Activated CD8-positive, alpha-beta T cell treated with anti-CD3 and anti-CD28 coated beads for 36 hours (primary cell): Measurements from ENCODE around the gene PRELID3B. TPM values are rescaled to one million over a fixed set of nuclear protein-coding genes. Genes with fewer than 3 reads are reported as not detected.

ENCODE experiments used
- ATAC-seq: fragments of 200-7000 bp; cut with Tn5 transposase; one replicate; pipeline ENCODE4 v1.10.0; 2021; ENCODE audit warnings: mild to moderate bottlenecking, moderate library complexity
- CTCF ChIA-PET: fragments of 350-600 bp; sonication (Branson Sonifier 250); formaldehyde crosslinking; loops from one replicate; lab custom pipeline; 2021; ENCODE audit warnings: antibody characterized with exemption; lab: Charles Lee
- POLR2A ChIA-PET: fragments of 350-600 bp; sonication (Branson Sonifier 250); formaldehyde crosslinking; loops from one replicate; lab custom pipeline; 2021; ENCODE audit warnings: antibody characterized with exemption; lab: Charles Lee
- DNase-seq: peaks from one replicate; pipeline ENCODE4 v3.0.0-alpha.2; 2020
- H3K27ac Mint-ChIP-seq: one replicate; pipeline ENCODE4 v1.8.0; 2021; ENCODE audit warnings: mild to moderate bottlenecking, mixed read lengths
- H3K27me3 Mint-ChIP-seq: one replicate; pipeline ENCODE4 v1.8.0; 2021; ENCODE audit warnings: mixed read lengths
- H3K36me3 Mint-ChIP-seq: one replicate; pipeline ENCODE4 v1.8.0; 2021; ENCODE audit warnings: low read depth, mixed read lengths
- H3K4me1 Mint-ChIP-seq: one replicate; pipeline ENCODE4 v1.8.0; 2021; ENCODE audit warnings: low read depth, mixed read lengths
- H3K4me3 Mint-ChIP-seq: one replicate; pipeline ENCODE4 v1.8.0; 2021; ENCODE audit warnings: mild to moderate bottlenecking, moderate library complexity, mixed read lengths
- H3K9me3 Mint-ChIP-seq: one replicate; pipeline ENCODE4 v1.8.0; 2021; ENCODE audit warnings: mixed read lengths
- intact Hi-C: fragments of 100-400 bp; cut with micrococcal nuclease; formaldehyde crosslinking; loops from one replicate; pipeline ENCODE4 v1.10.0; 2022
- total RNA-seq, 2 experiments: library from RNA; stranded (reverse); gene quantifications; one replicate each; pipeline ENCODE4 v1.2.3, GENCODE V29; 2021
- TF ChIP-seq, protein P1 (sequence below): fragments of 200-600 bp; IDR thresholded peaks from one replicate; pipeline ENCODE4 v1.8.0; 2022; ENCODE audit warnings: antibody characterized with exemption, mild to moderate bottlenecking

Gene PRELID3B
- total RNA-seq, 2 experiments from 2014 or later: 140 to 145 TPM

DNA sequence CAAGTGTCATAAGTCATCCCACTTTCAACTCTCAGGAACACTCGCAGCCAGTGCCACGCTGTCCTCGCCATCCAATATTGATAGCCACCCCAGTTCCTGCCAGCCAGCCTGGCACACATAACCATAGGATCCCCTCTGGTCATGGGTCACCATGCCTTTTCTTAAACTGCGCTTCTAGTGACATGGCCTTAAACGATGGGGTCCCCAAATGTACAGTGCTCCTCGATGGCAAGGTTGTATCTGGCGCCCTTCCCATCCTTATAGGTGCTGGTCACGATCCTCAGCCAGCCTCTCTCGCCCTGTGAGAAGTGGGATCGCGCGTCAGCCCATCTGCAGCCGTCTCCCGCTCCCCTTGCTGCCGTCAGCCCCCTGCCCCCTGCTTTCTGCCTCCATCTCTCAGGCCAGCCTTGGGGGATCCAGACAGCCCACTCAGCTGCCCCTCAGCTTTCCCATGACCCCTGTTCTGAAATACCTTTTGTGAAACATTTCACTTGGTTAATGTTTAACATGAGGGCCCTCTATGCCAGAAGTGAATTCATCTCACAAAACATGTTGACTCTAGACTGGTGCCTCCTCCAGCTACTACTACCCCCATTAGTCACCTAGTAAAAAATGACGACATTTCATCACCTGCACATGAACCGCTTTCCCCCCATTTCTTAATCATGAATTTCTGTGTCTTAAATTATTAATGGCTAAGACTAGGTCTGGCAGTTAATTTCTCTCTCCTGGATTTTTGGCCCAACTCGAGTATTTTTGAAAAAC, 46.9 kb downstream of the PRELID3B start:
- intact Hi-C loops: no loop called here
- Mint-ChIP-seq H3K27me3 (no peaks in the 10 kb centered on the region), H3K9me3 (no peaks in the 10 kb centered on the region), H3K36me3 (peaks cover 45% of the 10 kb centered on the region), H3K4me1 (no peaks in the 10 kb centered on the region), H3K4me3 (no peak overlapping the region), H3K27ac (peak overlapping the region; percentile 46)
- CTCF ChIA-PET: no interaction called here
- TF ChIP-seq, protein P1, sequence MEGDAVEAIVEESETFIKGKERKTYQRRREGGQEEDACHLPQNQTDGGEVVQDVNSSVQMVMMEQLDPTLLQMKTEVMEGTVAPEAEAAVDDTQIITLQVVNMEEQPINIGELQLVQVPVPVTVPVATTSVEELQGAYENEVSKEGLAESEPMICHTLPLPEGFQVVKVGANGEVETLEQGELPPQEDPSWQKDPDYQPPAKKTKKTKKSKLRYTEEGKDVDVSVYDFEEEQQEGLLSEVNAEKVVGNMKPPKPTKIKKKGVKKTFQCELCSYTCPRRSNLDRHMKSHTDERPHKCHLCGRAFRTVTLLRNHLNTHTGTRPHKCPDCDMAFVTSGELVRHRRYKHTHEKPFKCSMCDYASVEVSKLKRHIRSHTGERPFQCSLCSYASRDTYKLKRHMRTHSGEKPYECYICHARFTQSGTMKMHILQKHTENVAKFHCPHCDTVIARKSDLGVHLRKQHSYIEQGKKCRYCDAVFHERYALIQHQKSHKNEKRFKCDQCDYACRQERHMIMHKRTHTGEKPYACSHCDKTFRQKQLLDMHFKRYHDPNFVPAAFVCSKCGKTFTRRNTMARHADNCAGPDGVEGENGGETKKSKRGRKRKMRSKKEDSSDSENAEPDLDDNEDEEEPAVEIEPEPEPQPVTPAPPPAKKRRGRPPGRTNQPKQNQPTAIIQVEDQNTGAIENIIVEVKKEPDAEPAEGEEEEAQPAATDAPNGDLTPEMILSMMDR: no peak
- no peak for ATAC-seq
- DNase-seq: no peak
- POLR2A ChIA-PET: interaction anchor here (1.0 to 2.0 kb wide), 4 partner anchors 10 to 19 kb away, joined by 5 to 13 read pairs (median 5); no protein-coding TSS in a partner anchor

DNA sequence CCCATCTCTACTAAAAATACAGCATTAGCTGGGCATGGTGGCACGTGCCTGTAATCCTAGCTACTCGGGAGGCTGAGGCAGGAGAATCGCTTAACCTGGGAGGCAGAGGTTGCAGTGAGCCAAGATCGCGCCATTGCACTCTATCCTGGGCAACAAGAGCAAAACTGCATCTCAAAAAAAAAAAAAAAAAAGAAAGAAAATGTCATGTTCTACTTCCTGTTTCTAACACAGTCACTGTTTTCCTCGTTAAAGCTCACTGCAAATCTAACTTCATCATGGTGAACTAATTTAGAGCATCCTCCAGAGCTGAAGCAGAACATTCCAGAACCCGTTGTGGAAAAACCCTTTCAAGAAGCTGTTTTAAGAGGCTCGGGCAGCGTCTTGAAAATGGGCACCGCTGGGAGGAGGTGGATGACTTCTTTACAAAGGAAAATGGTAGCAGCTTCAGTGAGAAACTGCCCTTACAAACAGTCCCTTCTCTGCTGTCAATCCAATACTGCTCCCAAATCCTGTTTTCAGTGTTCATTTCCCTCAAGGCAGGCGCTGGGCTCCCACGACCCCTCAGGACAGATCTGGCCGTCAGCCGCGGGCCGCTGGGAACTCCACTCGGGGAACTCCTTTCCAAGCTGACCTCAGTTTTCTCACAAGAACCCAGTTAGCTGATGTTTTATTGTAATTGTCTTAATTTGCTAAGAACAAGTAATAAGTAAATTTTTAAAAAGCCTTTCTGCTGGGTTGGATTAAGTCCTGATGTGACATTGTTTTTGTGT, 48.0 kb downstream of the PRELID3B start:
- DNase-seq (no peak), ATAC-seq (no peak)
- CTCF ChIA-PET: interaction anchor here (0.7 kb wide), 1 partner anchor 12 kb away, joined by 3 read pairs; no protein-coding TSS in a partner anchor
- H3K4me3 Mint-ChIP-seq: no peak overlapping the region
- H3K4me1 Mint-ChIP-seq: no peaks in the 10 kb centered on the region
- H3K27ac Mint-ChIP-seq: no peak overlapping the region
- POLR2A ChIA-PET: interaction anchor here (0.7 to 1.2 kb wide), 3 partner anchors 10 to 38 kb away, joined by 3 to 6 read pairs (median 5); partner anchors contain the start of gene ATP5F1E
- intact Hi-C loops: no loop called here
- TF ChIP-seq, protein P1: no peak
- no peaks in the 10 kb centered on the region for H3K27me3 Mint-ChIP-seq
- H3K36me3 Mint-ChIP-seq: peaks cover 52% of the 10 kb centered on the region
- no peaks in the 10 kb centered on the region for H3K9me3 Mint-ChIP-seq

DNA sequence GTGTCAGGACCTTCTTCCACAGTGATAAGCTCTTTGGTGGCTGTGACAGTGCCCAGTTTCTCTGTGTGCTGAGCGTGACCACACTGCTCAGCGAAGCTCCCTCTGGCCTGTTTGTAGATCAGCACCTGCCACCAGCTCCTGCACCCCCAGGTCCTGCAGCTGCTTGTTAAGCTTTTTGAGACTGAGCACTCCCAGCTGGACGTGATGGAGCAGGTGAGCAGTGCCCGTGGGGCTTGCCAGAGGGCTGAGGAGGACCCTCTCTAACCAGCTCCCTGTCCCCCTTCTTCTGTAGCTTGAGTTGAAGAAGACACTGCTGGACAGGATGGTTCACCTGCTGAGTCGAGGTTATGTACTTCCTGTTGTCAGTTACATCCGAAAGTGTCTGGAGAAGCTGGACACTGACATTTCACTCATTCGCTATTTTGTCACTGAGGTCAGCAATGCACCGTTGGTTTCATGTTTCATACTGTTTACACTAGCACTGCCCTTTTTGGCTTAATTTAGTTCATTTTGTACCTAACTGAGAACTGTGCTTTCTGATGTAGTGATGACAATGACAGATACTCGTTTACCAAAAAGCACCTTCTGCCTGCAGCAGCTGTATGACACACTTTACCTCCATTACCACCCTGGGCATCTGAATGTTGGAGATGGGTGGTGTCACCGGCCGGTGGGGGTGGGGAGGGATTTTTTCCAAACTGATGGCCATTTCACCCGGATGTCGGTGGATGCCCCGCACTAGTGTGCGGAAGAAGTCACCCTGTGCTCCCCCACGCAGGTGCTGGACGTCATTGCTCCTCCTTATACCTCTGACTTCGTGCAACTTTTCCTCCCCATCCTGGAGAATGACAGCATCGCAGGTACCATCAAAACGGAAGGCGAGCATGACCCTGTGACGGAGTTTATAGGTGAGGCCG, 49.0 kb downstream of the PRELID3B start:
- H3K9me3 Mint-ChIP-seq: no peaks in the 10 kb centered on the region
- intact Hi-C loops: no loop called here
- no peak overlapping the region for H3K4me3 Mint-ChIP-seq
- ATAC-seq: no peak
- CTCF ChIA-PET: interaction anchor here (0.7 to 1.5 kb wide), 4 partner anchors 11 to 343 kb away, joined by 3 to 4 read pairs (median 3); partner anchors contain the start of gene STX16
- DNase-seq: no peak
- peak overlapping the region; percentile 49 for H3K27ac Mint-ChIP-seq
- POLR2A ChIA-PET: interaction anchor here (0.7 to 2.0 kb wide), 6 partner anchors 9 to 39 kb away, joined by 3 to 12 read pairs (median 4); partner anchors contain the start of gene ATP5F1E
- TF ChIP-seq, protein P1: no peak
- H3K36me3 Mint-ChIP-seq: peaks cover 60% of the 10 kb centered on the region
- H3K27me3 Mint-ChIP-seq: no peaks in the 10 kb centered on the region
- H3K4me1 Mint-ChIP-seq: no peaks in the 10 kb centered on the region

DNA sequence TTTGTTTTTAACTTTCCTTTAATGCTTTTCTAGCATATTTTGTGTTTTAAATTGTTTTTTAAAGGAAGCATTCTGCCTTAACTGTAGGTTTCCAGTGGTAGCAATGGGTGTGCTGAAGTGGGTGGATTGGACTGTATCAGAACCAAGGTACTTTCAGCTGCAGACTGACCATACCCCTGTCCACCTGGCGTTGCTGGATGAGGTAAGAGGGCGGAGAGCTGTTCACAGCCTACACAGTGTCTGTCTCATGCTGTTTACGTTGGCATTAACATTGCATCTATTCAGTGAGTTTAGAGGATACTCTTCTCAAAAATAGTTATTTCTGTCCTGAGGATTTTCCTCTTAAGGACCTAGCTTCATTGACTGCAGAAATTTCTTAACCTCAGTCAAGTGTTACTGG, 49.7 kb downstream of the PRELID3B start:
- intact Hi-C loops: no loop called here
- no peak overlapping the region for H3K27ac Mint-ChIP-seq
- H3K9me3 Mint-ChIP-seq: no peaks in the 10 kb centered on the region
- ChIA-PET CTCF (interaction anchor here (0.9 to 1.5 kb wide), 3 partner anchors 96 to 342 kb away, joined by 3 to 4 read pairs (median 3); partner anchors contain the start of gene STX16), POLR2A (interaction anchor here (1.2 to 2.0 kb wide), 3 partner anchors 9 to 17 kb away, joined by 3 to 12 read pairs (median 4); no protein-coding TSS in a partner anchor)
- DNase-seq (no peak), ATAC-seq (no peak)
- no peak overlapping the region for H3K4me3 Mint-ChIP-seq
- TF ChIP-seq, protein P1: no peak
- H3K27me3 Mint-ChIP-seq: no peaks in the 10 kb centered on the region
- H3K4me1 Mint-ChIP-seq: no peaks in the 10 kb centered on the region
- H3K36me3 Mint-ChIP-seq: peaks cover 61% of the 10 kb centered on the region
